PFSK-1 (cell line): ENCODE data around the gene ERBB2.

Source experiments
- POLR2AphosphoS5 ChIP-seq: IDR thresholded peaks from 2 replicates; pipeline ENCODE4 v1.6.1; 2012; ENCODE audit warnings: low read depth, mild to moderate bottlenecking, control low read depth, low read length, moderate library complexity
- REST ChIP-seq, 2 experiments: IDR thresholded peaks; 2 replicates each; pipeline versions ENCODE4 v1.6.1 to v1.8.0; 2011 to 2012; ENCODE audit warnings: low read depth in 2 of 2, low read length in 2 of 2, control low read depth in 1 of 2, inconsistent platforms in 1 of 2, mild to moderate bottlenecking in 1 of 2, moderate library complexity in 1 of 2; ENCODE audit not compliant: insufficient read depth in 1 of 2
- TAF1 ChIP-seq: IDR thresholded peaks from 2 replicates; pipeline ENCODE4 v1.6.1; 2012; ENCODE audit warnings: low read length, control low read depth, borderline replicate concordance; ENCODE audit not compliant: insufficient read depth

DNA sequence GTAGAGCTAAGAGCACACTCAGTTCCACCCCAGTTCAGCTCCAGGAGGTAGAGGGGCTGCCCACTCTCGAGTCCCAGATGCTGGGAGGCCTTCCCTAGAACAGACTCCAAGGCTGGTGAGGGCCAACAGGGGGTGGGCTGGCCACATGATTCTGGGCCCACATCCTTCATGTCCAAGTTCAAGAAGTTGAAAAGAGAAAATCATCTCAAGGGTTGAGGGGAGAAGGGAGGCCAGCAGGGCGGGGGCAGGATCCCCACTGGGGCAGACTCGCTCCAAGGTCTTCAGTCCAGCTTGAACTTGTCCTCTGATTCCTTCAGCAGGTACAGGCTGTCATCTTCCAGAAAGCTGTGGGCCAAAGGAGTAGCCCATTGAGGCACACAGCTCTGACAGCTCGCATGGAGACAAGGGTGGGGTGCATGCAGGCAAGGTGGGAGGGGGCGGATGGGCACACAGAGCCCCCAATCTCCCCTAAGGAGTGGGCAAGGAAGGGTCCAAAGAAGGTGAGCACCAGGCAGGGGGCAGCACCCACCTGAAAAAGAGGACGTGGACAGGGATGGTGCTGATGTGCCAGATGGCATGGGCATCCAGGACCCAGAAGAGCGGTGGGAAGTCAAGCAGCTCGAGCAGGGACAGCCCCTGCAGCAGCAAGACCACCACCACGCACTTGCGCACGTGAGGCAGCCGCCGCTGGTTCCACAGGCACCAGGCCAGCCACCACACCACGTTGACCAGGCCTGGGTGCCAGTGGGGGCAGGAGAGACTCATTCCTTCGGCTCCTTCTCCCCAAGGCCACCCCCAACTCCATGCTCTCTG, 27.1 kb upstream of the ERBB2 start:
- TF ChIP-seq POLR2AphosphoS5 (no peak), REST (IDR thresholded peaks at IDR 0.05; ENCODE audit: insufficient read depth in 1 of 2, low read depth in 2 of 2, low read length in 2 of 2) (no peak), TAF1 (no peak)
